T-helper 2 cell treated with Interferon-gamma antibody and Interleukin-4, amounts not matched to agents 100 ng/mL and 5 ng/mL, for 36 hours (primary cell): ENCODE measurements around the gene TERB2. TPM values are rescaled to one million over a fixed set of nuclear protein-coding genes. Genes with fewer than 3 reads are reported as not detected.
"Not testable (repeated sequence)": the region's sequence is repeated elsewhere in the genome, so short reads cannot be mapped to it uniquely, and the experiment has no call there.

Experiments used
- intact Hi-C: fragments of 100-400 bp; cut with micrococcal nuclease; formaldehyde crosslinking; loops from one replicate; pipeline ENCODE4 v1.15.1; 2023
- total RNA-seq: library from RNA; stranded (reverse); gene quantifications from 2 replicates; pipeline ENCODE4 v1.2.3, GENCODE V29; 2022

TERB2 gene, protein sequence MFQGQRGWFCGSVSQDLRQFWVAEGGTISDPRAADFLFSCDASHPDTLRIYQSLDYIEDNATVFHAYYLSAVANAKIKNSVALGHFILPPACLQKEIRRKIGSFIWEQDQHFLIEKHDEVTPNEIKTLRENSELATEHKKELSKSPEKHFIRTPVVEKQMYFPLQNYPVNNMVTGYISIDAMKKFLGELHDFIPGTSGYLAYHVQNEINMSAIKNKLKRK
- not detected in 2 replicates for total RNA-seq

- intact Hi-C loops, result no loop called here
Observed at GRCh38 chr15:44956388-44956787, at the start of gene TERB2. Gene TERB2, plus strand, starts transcription at chr15:44956687. Its CDS starts 32 bp downstream, at chr15:44956719.

DNA sequence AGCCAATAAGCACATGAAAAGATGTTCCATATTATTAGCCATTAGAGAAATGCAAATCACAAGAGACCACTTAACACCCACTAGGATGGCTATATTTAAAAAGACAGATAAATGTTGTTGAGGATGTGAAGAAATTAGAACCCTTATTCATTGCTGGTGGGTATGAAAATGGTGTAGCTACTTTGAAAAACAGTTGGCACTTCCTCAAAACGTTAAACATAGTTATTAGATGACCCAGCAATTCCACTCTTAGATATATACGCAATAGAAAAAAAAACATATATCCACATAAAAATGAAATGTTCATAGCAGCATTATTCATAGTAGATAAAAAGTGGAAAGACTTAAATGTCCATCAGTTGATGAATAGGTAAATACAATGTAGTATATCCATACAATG is 47.1 kb upstream of the TERB2 start:
- intact Hi-C loops, result no loop called here

DNA sequence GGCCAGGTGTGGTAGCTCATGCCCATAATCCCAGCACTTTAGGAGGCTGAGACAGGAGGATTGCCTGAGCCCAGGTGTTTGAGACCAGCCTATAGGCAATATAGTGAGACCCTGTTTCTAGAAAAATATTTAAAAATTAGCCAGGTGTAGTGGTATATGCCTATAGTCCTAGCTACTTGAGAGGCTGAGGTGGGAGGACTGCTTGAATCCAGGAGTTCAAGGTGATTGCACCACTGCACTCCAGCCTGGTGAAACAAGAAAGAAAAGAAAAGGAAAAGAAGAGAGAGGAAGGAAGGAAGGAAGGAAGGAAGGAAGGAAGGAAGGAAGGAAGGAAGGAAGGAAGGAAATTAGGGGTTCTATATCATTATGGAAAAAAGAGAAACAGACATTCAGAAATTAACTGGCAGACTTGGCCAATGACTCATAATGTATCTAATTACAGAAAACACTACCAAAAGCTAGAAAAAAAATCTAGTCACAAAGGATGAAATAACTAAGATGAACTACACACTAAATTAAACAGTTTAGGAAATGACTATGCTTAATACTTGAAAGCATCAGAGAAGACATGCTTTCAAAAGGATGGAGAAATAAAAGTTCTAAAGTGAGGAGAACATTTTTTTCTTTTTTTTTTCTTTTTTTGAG is 45.4 kb upstream of the TERB2 start:
- intact Hi-C loops, result no loop called here

DNA sequence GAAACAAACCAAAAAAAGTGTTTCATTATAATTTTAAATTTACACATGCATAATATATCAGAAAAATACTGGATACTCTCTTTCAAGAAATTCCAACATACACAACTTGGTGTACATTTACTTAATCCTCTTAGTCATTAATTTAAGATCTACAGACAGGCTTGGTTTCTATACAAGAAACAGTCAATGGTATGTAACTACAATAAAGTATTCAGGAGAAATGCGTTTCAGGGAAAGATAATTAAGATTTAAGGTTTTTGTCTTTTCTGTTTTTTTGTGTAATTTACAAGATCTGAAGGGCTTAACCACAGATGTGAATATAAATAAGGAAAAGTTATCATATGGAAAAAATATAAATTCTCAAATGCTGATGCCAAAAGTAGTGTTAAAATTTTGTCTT is 44.3 kb upstream of the TERB2 start:
- intact Hi-C loops, result not testable (repeated sequence)

- intact Hi-C loops, result not testable (repeated sequence)
Observed at GRCh38 chr15:44912974-44913448, 43.5 kb upstream of the TERB2 start.

DNA sequence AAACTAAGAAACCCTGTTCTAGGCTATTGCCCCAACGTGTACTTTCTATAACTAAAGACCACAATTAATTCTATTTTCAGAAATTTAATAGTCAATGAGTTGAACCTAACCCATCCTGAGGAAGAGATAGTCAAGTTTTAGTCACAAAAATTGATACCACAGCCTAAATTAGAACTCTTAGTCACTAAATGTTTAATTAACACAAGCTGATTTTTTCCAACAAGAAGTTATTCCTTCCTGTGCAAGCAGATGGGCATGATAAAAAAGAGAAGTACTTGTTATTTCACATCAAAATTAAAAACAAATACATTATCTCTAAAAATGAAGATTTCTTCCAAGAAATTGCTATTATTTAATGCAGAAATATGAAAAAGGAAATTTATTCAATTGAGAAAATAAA is 38.4 kb upstream of the TERB2 start:
- intact Hi-C loops, result no loop called here

DNA sequence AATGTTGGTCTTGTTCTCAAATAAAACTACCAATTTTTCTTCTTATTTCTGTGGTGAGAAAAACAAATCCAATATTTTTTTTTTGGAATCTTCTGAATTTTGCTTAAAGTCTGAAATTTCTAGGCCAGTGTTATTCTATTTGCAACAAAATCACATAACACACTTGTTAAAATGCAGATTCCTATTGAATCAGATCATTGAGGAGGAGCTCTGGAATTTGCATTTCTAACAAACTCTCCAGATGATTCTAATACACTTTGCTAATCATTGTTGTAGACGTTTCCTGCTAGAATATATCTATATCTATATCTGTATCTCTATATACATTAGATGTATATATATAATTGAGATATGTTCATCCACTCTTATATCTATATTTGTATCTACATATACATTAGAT is 27.8 kb upstream of the TERB2 start:
- intact Hi-C loops, result loop anchor here (10.0 kb wide), 1 partner anchor 334 kb away; no protein-coding TSS in a partner anchor

DNA sequence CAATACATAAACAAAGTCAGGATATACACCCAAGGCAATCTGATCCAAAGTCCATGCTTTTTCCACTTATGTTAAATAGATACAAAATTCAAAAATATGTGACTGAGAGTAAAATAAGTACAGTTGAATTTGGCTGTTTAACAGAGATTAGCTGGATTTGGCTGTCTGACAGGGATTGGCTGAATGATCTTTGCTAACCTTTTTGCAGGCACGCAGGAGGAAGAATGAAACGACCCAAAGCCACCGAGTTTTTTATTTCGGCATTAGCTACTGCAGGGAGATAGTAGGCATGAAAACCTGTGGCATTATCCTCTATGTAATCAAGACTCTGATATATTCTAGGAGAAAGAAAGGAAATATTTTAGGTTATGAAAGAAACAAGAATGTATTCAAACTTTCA is 26.2 kb upstream of the TERB2 start:
- intact Hi-C loops, result not testable (repeated sequence)

DNA sequence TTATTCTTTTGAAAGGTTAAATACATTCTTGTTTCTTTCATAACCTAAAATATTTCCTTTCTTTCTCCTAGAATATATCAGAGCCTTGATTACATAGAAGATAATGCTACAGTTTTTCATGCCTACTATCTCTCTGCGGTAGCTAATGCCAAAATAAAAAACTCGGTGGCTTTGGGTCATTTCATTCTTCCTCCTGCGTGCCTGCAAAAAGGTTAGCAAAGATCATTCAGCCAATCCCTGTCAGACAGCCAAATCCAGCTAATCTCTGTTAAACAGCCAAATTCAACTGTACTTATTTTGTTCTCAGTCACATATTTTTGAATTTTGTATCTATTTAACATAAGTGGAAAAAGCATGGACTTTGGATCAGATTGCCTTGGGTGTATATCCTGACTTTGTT is 1.8 kb downstream of the TERB2 start:
- intact Hi-C loops, result not testable (repeated sequence)

DNA sequence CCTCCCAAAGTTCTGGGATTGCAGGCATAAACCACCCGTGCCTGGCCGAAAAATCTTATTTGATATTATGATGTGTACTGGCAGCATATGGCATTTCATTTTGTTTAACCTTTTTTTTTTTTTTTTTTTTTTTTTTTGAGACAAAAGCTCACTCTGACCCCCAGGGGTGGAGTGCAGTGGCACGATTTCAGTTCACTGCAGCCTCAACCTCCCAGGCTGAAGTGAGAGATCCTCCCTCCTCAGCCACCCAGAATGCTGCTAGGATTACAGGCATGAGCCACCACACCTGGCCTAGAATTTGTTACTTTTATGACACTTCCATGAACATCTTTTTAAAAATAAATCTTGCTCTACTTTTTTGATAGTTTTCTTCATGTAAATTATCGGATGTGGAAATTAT is 12.0 kb downstream of the TERB2 start:
- intact Hi-C loops, result no loop called here

DNA sequence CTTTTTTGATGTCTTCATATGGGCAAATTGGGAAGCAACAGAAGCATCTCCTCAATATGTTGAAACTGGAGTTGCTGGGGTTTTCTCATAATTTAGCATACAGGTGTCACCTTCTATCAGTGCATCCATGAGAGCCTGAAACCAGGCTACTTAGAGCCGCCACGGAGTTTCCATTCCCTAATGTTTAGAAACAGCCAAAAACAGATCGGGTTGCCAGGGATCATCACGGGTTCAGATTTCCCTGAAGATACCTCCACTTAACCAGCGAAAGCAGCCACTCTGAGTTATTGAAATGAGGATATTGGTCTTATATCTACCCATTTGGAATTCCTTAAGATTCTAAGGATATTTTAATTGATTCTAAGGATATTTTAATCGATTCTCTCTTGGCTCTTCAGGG is 14.5 kb downstream of the TERB2 start:
- intact Hi-C loops, result no loop called here

DNA sequence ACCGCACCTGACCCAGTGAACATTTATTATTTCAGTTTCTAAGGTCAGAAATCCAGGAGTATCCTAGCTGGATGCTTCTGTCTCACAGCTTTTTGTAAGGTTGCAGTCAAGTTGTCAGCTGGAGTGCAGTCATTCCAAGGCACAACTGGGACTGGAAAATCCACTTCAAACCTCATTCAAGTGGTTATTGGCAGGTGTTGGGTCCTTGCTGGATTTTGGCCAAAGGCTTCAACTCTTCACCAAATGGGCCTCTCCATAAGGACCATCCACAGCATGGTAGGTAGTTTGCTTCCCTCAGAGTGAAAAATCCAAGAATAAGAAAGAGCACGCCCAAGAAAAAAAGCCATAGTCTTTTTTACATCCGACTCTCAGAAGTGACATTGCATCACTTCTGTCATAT is 19.7 kb downstream of the TERB2 start:
- intact Hi-C loops, result not testable (repeated sequence)

DNA sequence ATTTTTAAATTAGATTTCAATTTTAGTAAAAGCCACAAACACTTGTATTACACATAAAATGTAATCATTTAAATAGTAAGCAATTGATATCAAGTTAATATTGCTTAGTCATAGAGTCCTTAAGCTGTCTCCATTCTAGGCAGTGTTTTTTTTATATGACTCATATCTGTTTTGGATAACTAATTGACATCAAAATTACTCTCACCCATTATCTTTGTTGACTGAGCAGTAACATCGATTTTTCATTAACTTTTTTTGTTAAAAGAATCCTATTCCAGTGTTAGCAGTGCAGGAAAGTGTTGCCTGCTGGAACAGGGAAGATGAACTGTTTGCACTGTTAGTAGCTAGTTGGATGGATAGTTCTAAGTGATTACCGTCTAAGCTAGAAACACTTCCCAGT is 21.3 kb downstream of the TERB2 start:
- intact Hi-C loops, result not testable (repeated sequence)

DNA sequence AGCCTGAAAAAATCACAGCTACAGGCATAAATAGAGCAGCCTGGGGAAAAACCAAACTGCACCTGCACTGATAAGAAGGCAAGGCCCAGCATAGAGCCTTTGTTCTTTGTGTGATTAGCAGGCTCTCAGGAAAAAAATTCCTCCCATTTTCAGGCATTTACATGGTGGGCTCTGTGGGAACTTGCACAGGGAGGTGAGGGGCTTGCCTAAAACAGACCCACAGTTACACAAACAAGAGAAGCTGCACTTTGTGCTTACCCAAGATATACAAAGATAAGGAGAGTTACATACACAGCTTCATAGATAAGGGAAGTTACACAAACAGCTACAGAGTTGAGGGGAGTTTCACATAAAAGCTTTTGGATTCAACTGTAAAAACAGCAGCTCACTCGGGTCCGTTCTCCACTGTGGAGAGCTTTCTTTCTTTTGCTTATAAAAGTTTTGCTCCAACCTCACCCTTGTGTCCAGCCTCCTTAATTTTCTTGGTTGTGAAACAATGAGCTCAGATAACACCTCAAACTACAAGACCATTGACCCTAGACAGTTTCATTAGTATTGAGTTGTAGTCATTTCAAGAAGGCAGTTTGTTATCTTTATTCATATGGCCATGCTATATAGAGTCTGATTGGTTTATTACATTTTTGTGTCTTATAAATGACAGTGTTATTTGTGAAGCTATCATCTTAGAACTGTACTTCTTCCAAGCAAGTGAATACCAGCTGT is 23.3 kb downstream of the TERB2 start:
- intact Hi-C loops, result not testable (repeated sequence)

GRCh38 chr15:44984144-44984543 is 27.7 kb downstream of the TERB2 start:
- intact Hi-C loops, result not testable (repeated sequence)

DNA sequence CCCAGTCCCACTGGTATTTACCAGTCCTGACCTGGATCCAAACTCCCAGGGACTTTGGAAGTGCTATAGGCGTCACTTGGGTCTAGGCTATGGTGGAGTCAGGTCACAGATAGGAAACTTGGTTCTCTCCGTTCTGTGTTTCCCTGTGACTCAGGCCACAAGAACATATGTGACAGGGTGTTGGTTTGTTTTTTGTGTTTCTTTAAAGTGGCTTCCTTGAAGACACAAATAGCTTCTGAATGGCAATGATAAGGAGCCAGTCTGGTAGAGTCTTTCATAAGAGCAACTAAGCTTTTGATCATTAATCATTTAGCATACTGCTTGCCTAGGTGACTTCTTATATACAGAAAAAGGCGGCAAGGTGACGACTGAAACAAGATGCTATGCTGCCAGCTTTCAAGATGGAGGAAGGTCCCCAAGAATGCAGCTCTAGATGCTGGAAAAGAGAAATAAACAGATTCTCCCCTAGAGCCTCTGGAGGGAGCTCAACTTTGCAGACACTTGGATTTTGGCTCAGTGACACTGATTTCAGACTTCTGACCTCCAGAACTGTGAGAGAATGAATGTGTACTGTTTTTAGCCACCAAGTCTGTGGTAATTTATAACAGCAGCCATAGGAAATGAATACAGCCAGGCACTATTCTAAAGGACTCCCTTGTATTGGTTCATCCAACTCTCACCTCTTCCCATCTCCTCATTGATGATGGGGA is 30.0 kb downstream of the TERB2 start:
- intact Hi-C loops, result not testable (repeated sequence)

DNA sequence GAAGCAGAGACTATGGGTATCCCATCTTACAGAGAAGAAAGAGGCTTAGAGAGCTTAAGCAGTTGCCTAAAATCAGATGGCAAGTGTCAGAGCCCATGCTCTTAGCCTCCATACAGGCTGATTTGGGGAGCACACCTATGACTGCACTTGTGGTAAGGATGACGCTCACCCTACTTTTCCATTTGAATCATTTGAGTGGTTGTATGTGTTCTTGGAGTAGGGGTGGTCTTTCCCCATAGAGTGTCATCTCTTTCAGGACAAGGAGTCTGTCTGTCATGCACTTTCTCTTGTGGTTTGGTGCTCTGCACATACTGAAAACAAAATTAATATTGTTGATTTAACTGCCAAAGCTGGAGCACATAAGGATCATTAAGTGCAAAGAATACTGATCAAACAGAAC is 31.2 kb downstream of the TERB2 start:
- intact Hi-C loops, result not testable (repeated sequence)

GRCh38 chr15:44988184-44988869 is 31.8 kb downstream of the TERB2 start:
- intact Hi-C loops, result not testable (repeated sequence)

- intact Hi-C loops, result not testable (repeated sequence)
Observed at GRCh38 chr15:44988870-44989219, 32.4 kb downstream of the TERB2 start.

DNA sequence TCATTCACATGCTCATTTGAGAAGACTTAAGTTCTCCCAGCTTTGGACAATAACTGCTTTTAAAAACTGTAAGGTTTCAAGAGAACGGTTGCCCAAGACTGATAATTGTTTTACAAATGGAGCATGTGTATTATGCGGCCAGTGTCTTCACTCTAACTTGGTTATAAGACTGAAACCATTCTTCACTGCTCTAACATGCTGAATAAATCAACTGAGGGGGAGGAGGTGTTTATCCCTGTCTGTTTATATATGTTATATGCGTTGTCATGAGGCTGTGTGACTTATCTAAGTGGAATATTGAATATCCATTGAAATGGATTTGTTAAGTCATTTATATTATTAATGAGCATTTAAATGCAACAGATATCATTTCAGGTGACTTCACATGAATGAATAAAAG is 41.1 kb downstream of the TERB2 start:
- intact Hi-C loops, result not testable (repeated sequence)

DNA sequence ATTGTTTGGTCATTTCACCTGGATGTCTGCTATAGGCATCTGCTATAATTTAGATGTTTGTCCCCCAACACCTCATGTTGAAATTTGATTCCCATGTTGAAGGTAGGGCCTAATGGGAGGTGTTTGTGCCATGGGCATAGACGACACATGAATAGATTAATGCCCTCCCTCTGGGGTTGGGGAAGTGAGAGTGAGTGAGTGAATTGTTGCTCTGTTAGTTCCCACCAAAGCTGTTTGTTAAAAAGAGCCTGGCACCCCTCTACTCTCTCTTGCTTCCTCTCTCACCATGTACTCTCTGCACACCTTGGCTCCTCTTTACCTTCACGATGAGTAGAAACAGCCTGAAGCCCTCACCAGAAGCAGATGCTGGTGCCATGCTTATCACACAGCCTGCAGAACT is 42.6 kb downstream of the TERB2 start:
- intact Hi-C loops, result no loop called here
